HG03432 (cell line): ENCODE data around the gene SORL1.
"Not testable (repeated sequence)": the region's sequence is repeated elsewhere in the genome, so short reads cannot be mapped to it uniquely, and the experiment has no call there.

ENCODE experiments used
- ATAC-seq: cut with Tn5 transposase; IDR thresholded peaks from one replicate; pipeline ENCODE4 v1.9.1; 2021; ENCODE audit warnings: mild to moderate bottlenecking, moderate library complexity; ENCODE audit not compliant: unreplicated experiment

The SORL1 gene

GRCh38 chr11:121451986-121452608 is at the start of gene SORL1:
SORL1 (plus strand) TSS chr11:121452314; CDS start chr11:121452332, 18 bp downstream.
- ATAC-seq, result peak; percentile 61

GRCh38 chr11:121405646-121406045 is 46.5 kb upstream of the SORL1 start:
- no peak for ATAC-seq

GRCh38 chr11:121406291-121406690 is 45.8 kb upstream of the SORL1 start:
- ATAC-seq, result no peak

- no peak for ATAC-seq
These were observed 43.3 kb upstream of the SORL1 start for GRCh38 chr11:121408830-121409229.

- ATAC-seq, result not testable (repeated sequence)
These were observed 42.1 kb upstream of the SORL1 start for GRCh38 chr11:121410041-121410440.

- not testable (repeated sequence) for ATAC-seq
These were observed 40.8 kb upstream of the SORL1 start for GRCh38 chr11:121411330-121411729.

- ATAC-seq, result no peak
These were observed 40.0 kb upstream of the SORL1 start for GRCh38 chr11:121412000-121412587.

GRCh38 chr11:121412711-121413415 is 39.3 kb upstream of the SORL1 start:
- ATAC-seq, result no peak

- no peak for ATAC-seq
These were observed 37.8 kb upstream of the SORL1 start for GRCh38 chr11:121414141-121414913.

- ATAC-seq, result no peak
These were observed 36.3 kb upstream of the SORL1 start for GRCh38 chr11:121415856-121416255.

- peak; percentile 78 for ATAC-seq
These were observed 35.0 kb upstream of the SORL1 start for GRCh38 chr11:121417055-121417551.

- no peak for ATAC-seq
These were observed 34.5 kb upstream of the SORL1 start for GRCh38 chr11:121417607-121418006.

GRCh38 chr11:121418625-121419114 is 33.4 kb upstream of the SORL1 start:
- ATAC-seq, result peak; percentile 34

- ATAC-seq, result no peak
These were observed 32.3 kb upstream of the SORL1 start for GRCh38 chr11:121419836-121420235.

- no peak for ATAC-seq
These were observed 31.7 kb upstream of the SORL1 start for GRCh38 chr11:121420398-121420797.

- ATAC-seq, result no peak
These were observed 30.8 kb upstream of the SORL1 start for GRCh38 chr11:121421149-121421901.

- ATAC-seq, result peak; percentile 36
These were observed 29.4 kb upstream of the SORL1 start for GRCh38 chr11:121422675-121423074.

- no peak for ATAC-seq
These were observed 26.3 kb upstream of the SORL1 start for GRCh38 chr11:121425828-121426227.

GRCh38 chr11:121426476-121427399 is 25.4 kb upstream of the SORL1 start:
- peak; percentile 54 for ATAC-seq
